Measurements from ENCODE around the gene SRGAP3.

- TF ChIP-seq CTCF (conservative IDR thresholded peaks at IDR 0.05; ENCODE audit: low read length) (no peak), EZH2phosphoT487 (IDR thresholded peaks at IDR 0.05; ENCODE audit: borderline replicate concordance) (no peak)
These were observed 76.0 kb downstream of the SRGAP3 start for GRCh38 chr3:9173445-9173844.

All from Loucy (cell line).